BLaER1 treated with 17β-estradiol and CSF1 and Interleukin-3, amounts not matched to agents 10 nM and 100 nM (cell line): ENCODE data around the gene WDR18.

Source experiments
- H3K27ac ChIP-seq, 11 experiments: shearing (Covaris generic); formaldehyde crosslinking; 2 replicates each; pipeline ENCODE4 v1.8.1; 2022
- H3K27me3 ChIP-seq, 11 experiments: shearing (Covaris generic); formaldehyde crosslinking; 2 replicates each; pipeline ENCODE4 v1.8.1; 2022
- H3K36me3 ChIP-seq, 11 experiments: shearing (Covaris generic); formaldehyde crosslinking; 2 replicates each; pipeline ENCODE4 v1.8.1; 2022
- H3K4me1 ChIP-seq, 10 experiments: shearing (Covaris generic); formaldehyde crosslinking; 2 replicates each; pipeline ENCODE4 v1.8.1; 2022
- H3K4me2 ChIP-seq, 11 experiments: shearing (Covaris generic); formaldehyde crosslinking; 2 replicates each; pipeline ENCODE4 v1.8.1; 2022
- H3K4me3 ChIP-seq, 10 experiments: shearing (Covaris generic); formaldehyde crosslinking; 2 replicates each; pipeline ENCODE4 v1.8.1; 2022
- H3K9ac ChIP-seq, 11 experiments: shearing (Covaris generic); formaldehyde crosslinking; 2 replicates each; pipeline ENCODE4 v1.8.1; 2022
- H3K9me3 ChIP-seq, 11 experiments: shearing (Covaris generic); formaldehyde crosslinking; replicated peaks in 1 of 11; 2 replicates each; pipeline ENCODE4 v1.8.1; 2022
- H4K20me1 ChIP-seq, 11 experiments: shearing (Covaris generic); formaldehyde crosslinking; 2 replicates each; pipeline ENCODE4 v1.8.1; 2022
- Cebpa-rat ChIP-seq, 11 experiments: shearing (Covaris generic); IDR thresholded peaks; 2 replicates each; pipeline ENCODE4 v1.8.1; 2022

WDR18 gene

GRCh38 chr19:1025960-1026782, 42.0 kb downstream of the WDR18 start, which contains the start of gene CNN2:
Gene CNN2 (plus strand): TSS chr19:1026608. CDS start chr19:1026662, 54 bp downstream.
- peak within 1 kb of the TSS; percentile 36 to 79 (median 69); a peak in 21 of 22 replicates for H3K9ac ChIP-seq
- H3K9me3 ChIP-seq = no peaks in the 10 kb centered on the region
- peaks cover 0 to 12% (median 0%) of the 10 kb centered on the region in 11 experiments; a peak in 2 of 22 replicates for H3K36me3 ChIP-seq
- peak within 1 kb of the TSS in 7 of 11 experiments; percentile 35 to 63 (median 49); a peak in 13 of 22 replicates for H3K27ac ChIP-seq
- peak within 1 kb of the TSS; percentile 91 to 99 (median 95) for H3K4me2 ChIP-seq
- H3K4me1 ChIP-seq = peaks cover 8 to 50% (median 39%) of the 10 kb centered on the region in 10 experiments; a peak in 19 of 20 replicates
- H3K27me3 ChIP-seq = peaks cover 10 to 48% (median 45%) of the 10 kb centered on the region in 11 experiments; a peak in 21 of 22 replicates
- no peak for TF ChIP-seq Cebpa-rat (IDR thresholded peaks at IDR 0.05)
- peaks cover 0 to 37% (median 13%) of the 10 kb centered on the region in 11 experiments; a peak in 13 of 22 replicates for H4K20me1 ChIP-seq
- H3K4me3 ChIP-seq = peak within 1 kb of the TSS; percentile 58 to 92 (median 64)

GRCh38 chr19:1026783-1027649, 42.9 kb downstream of the WDR18 start:
- H3K27ac ChIP-seq = peak overlapping the region in 6 of 11 experiments; percentile 32 to 57 (median 50); a peak in 11 of 22 replicates
- H3K4me3 ChIP-seq = peak overlapping the region; percentile 58 to 92 (median 64)
- peaks cover 10 to 48% (median 45%) of the 10 kb centered on the region in 11 experiments; a peak in 21 of 22 replicates for H3K27me3 ChIP-seq
- peaks cover 0 to 18% (median 0%) of the 10 kb centered on the region in 11 experiments; a peak in 7 of 22 replicates for H3K36me3 ChIP-seq
- TF ChIP-seq Cebpa-rat (IDR thresholded peaks at IDR 0.05) = no peak
- H3K9ac ChIP-seq = peak overlapping the region; percentile 36 to 79 (median 69); a peak in 21 of 22 replicates
- peak overlapping the region; percentile 91 to 99 (median 95) for H3K4me2 ChIP-seq
- peaks cover 0 to 37% (median 13%) of the 10 kb centered on the region in 11 experiments; a peak in 13 of 22 replicates for H4K20me1 ChIP-seq
- peaks cover 8 to 45% (median 38%) of the 10 kb centered on the region in 10 experiments; a peak in 19 of 20 replicates for H3K4me1 ChIP-seq
- H3K9me3 ChIP-seq = no peaks in the 10 kb centered on the region

- peaks cover 10 to 48% (median 45%) of the 10 kb centered on the region in 11 experiments; a peak in 21 of 22 replicates for H3K27me3 ChIP-seq
- H3K9me3 ChIP-seq = no peaks in the 10 kb centered on the region
- TF ChIP-seq Cebpa-rat (IDR thresholded peaks at IDR 0.05) = no peak
- peaks cover 8 to 39% (median 33%) of the 10 kb centered on the region in 10 experiments; a peak in 19 of 20 replicates for H3K4me1 ChIP-seq
- H4K20me1 ChIP-seq = peaks cover 0 to 42% (median 13%) of the 10 kb centered on the region in 11 experiments; a peak in 13 of 22 replicates
- H3K36me3 ChIP-seq = peaks cover 0 to 24% (median 0%) of the 10 kb centered on the region in 11 experiments; a peak in 8 of 22 replicates
- H3K4me3 ChIP-seq = peak overlapping the region in 7 of 10 experiments; percentile 26 to 92 (median 79); a peak in 12 of 20 replicates
- H3K4me2 ChIP-seq = peak overlapping the region; percentile 91 to 99 (median 95)
- peak overlapping the region in 4 of 11 experiments; percentile 26 to 79 (median 55); a peak in 5 of 22 replicates for H3K9ac ChIP-seq
- H3K27ac ChIP-seq = no peak overlapping the region
Measured at GRCh38 chr19:1027650-1028061, 43.5 kb downstream of the WDR18 start.

GRCh38 chr19:1028062-1028926, 44.1 kb downstream of the WDR18 start:
- Histone ChIP-seq H3K9ac (peak overlapping the region in 6 of 11 experiments; percentile 18 to 77 (median 56); a peak in 9 of 22 replicates), H3K4me2 (peak overlapping the region; percentile 69 to 99 (median 95)), H3K4me3 (peak overlapping the region in 8 of 10 experiments; percentile 26 to 92 (median 65); a peak in 13 of 20 replicates), H4K20me1 (peaks cover 0 to 42% (median 13%) of the 10 kb centered on the region in 11 experiments; a peak in 13 of 22 replicates), H3K4me1 (peaks cover 8 to 37% (median 31%) of the 10 kb centered on the region in 10 experiments; a peak in 19 of 20 replicates), H3K27me3 (peaks cover 10 to 48% (median 45%) of the 10 kb centered on the region in 11 experiments; a peak in 21 of 22 replicates), H3K36me3 (peaks cover 0 to 30% (median 0%) of the 10 kb centered on the region in 11 experiments; a peak in 8 of 22 replicates), H3K27ac (no peak overlapping the region), H3K9me3 (no peaks in the 10 kb centered on the region)
- TF ChIP-seq Cebpa-rat (IDR thresholded peaks at IDR 0.05) = no peak

- Histone ChIP-seq H3K4me1 (peaks cover 19 to 40% (median 34%) of the 10 kb centered on the region in 10 experiments), H3K4me3 (no peak overlapping the region), H3K27ac (no peak overlapping the region), H3K27me3 (peaks cover 6 to 44% (median 30%) of the 10 kb centered on the region in 11 experiments; a peak in 21 of 22 replicates), H3K9me3 (no peaks in the 10 kb centered on the region), H3K4me2 (no peak overlapping the region), H3K9ac (no peak overlapping the region), H4K20me1 (peaks cover under 1 to 50% (median 6%) of the 10 kb centered on the region in 11 experiments; a peak in 12 of 22 replicates), H3K36me3 (peaks cover 0 to 56% (median 0%) of the 10 kb centered on the region in 11 experiments; a peak in 8 of 22 replicates)
- TF ChIP-seq Cebpa-rat (IDR thresholded peaks at IDR 0.05) = no peak
Measured at GRCh38 chr19:1032264-1032867, 48.2 kb downstream of the WDR18 start.

- peaks cover 0 to 21% (median 6%) of the 10 kb centered on the region in 11 experiments; a peak in 10 of 22 replicates for H4K20me1 ChIP-seq
- H3K4me1 ChIP-seq = peaks cover 45 to 56% (median 51%) of the 10 kb centered on the region in 10 experiments
- H3K27me3 ChIP-seq = peaks cover 0 to 19% (median 6%) of the 10 kb centered on the region in 11 experiments; a peak in 11 of 22 replicates
- TF ChIP-seq Cebpa-rat (IDR thresholded peaks at IDR 0.05) = no peak
- no peaks in the 10 kb centered on the region for H3K9me3 ChIP-seq
- H3K9ac ChIP-seq = no peak overlapping the region; a peak in 1 of 22 replicates
- no peak overlapping the region for H3K27ac ChIP-seq
- H3K4me3 ChIP-seq = no peak overlapping the region
- H3K36me3 ChIP-seq = peaks cover 0 to 44% (median 0%) of the 10 kb centered on the region in 11 experiments; a peak in 8 of 22 replicates
- H3K4me2 ChIP-seq = peak overlapping the region; percentile 3 to 98 (median 38); a peak in 17 of 22 replicates
Measured at GRCh38 chr19:1035998-1036621, 52.0 kb downstream of the WDR18 start.
